B cell (primary cell): ENCODE data around the gene NR5A2. TPM values are rescaled to one million over a fixed set of nuclear protein-coding genes. Genes with fewer than 3 reads are reported as not detected.
"Not testable (repeated sequence)": the region's sequence is repeated elsewhere in the genome, so short reads cannot be mapped to it uniquely, and the experiment has no call there.

Experiments
- ATAC-seq: fragments of 200-7000 bp; cut with Tn5 transposase; one replicate; pipeline ENCODE4 v1.10.0; 2021; ENCODE audit warnings: low read depth, mild to moderate bottlenecking, moderate number of reproducible peaks, moderate library complexity
- CTCF ChIA-PET: fragments of 350-600 bp; sonication (Branson Sonifier 250); formaldehyde crosslinking; loops from one replicate; lab custom pipeline; 2021; ENCODE audit warnings: antibody characterized with exemption, inconsistent platforms; lab: Charles Lee
- POLR2A ChIA-PET: fragments of 350-600 bp; sonication (Branson Sonifier 250); formaldehyde crosslinking; loops from one replicate; lab custom pipeline; 2021; ENCODE audit warnings: antibody characterized with exemption; lab: Charles Lee
- DNase-seq: peaks from one replicate; pipeline ENCODE4 v3.0.0; 2013
- H2AFZ ChIP-seq: 2 replicates; pipeline ENCODE4 v1.6.1; 2012; ENCODE audit warnings: mild to moderate bottlenecking, low read depth, low read length; ENCODE audit not compliant: insufficient read depth, poor library complexity, severe bottlenecking
- H3K27ac ChIP-seq, 2 donors: 1 replicate in 1 of 2; 2 replicates in 1 of 2; pipeline ENCODE4 v1.5.1; 2012 to 2013; ENCODE audit warnings: low read length in 2 of 2, mild to moderate bottlenecking in 2 of 2, moderate library complexity in 1 of 2
- H3K27me3 ChIP-seq, 4 experiments: fragments of 200-600 bp in 1 of 4; sonication (generic) in 1 of 4; replicated peaks in 1 of 4; 1 replicate in 2 of 4; 2 replicates in 2 of 4; pipeline versions ENCODE4 v1.6.1 to v1.7.0; 2013 to 2016; ENCODE audit warnings: low read length in 3 of 4, mild to moderate bottlenecking in 2 of 4, mixed read lengths in 1 of 4, moderate library complexity in 1 of 4; ENCODE audit not compliant: insufficient read depth in 4 of 4, control insufficient read depth in 3 of 4; ENCODE audit errors: control extremely low read depth in 1 of 4
- H3K36me3 ChIP-seq, 2 experiments: replicated peaks in 1 of 2; 1 replicate in 1 of 2; 2 replicates in 1 of 2; pipeline versions ENCODE4 v1.6.1 to v1.7.1; 2013; ENCODE audit warnings: low read length in 1 of 2; ENCODE audit not compliant: insufficient read depth in 2 of 2, control insufficient read depth in 1 of 2; ENCODE audit errors: control extremely low read depth in 1 of 2, extremely low read depth in 1 of 2
- H3K4me1 ChIP-seq, 2 donors: fragments of 200-600 bp in 1 of 2; sonication (generic) in 1 of 2; 1 replicate in 1 of 2; 2 replicates in 1 of 2; pipeline versions ENCODE4 v1.5.1 to v1.6.1; 2013 to 2017; ENCODE audit warnings: low read length in 2 of 2; ENCODE audit not compliant: control insufficient read depth in 2 of 2, insufficient read depth in 2 of 2
- H3K4me2 ChIP-seq: replicated peaks from 2 replicates; pipeline ENCODE3; 2012; ENCODE audit warnings: mild to moderate bottlenecking, low read depth, low read length; ENCODE audit not compliant: poor library complexity, severe bottlenecking
- H3K4me3 ChIP-seq, 5 experiments: fragments of 200-600 bp in 1 of 5; sonication (generic) in 1 of 5; 1 replicate in 3 of 5; 2 replicates in 2 of 5; pipeline versions ENCODE4 v1.5.1 to v1.7.0; 2011 to 2016; ENCODE audit warnings: low read length in 4 of 5, mild to moderate bottlenecking in 4 of 5, low read depth in 2 of 5, control low read depth in 1 of 5, moderate library complexity in 1 of 5; ENCODE audit not compliant: insufficient read depth in 1 of 5; ENCODE audit errors: control extremely low read depth in 1 of 5, extremely low read depth in 1 of 5
- H3K79me2 ChIP-seq: fragments of 200-600 bp; sonication (generic); one replicate; pipeline ENCODE4 v1.6.0; 2016; ENCODE audit warnings: low read length; ENCODE audit not compliant: control insufficient read depth, insufficient read depth
- H3K9ac ChIP-seq: fragments of 200-600 bp; sonication (generic); 2 replicates; pipeline ENCODE4 v1.6.1; 2017; ENCODE audit warnings: mild to moderate bottlenecking, low read length, moderate library complexity
- H3K9me3 ChIP-seq, 3 donors: one replicate each; pipeline versions ENCODE4 v1.6.1 to v1.7.1; 2013; ENCODE audit warnings: low read length in 2 of 3; ENCODE audit not compliant: control insufficient read depth in 2 of 3, insufficient read depth in 1 of 3; ENCODE audit errors: control extremely low read depth in 1 of 3
- H4K20me1 ChIP-seq: 2 replicates; pipeline ENCODE4 v1.6.0; 2012; ENCODE audit warnings: mild to moderate bottlenecking, low read length; ENCODE audit not compliant: insufficient read depth, control insufficient read depth, poor library complexity, severe bottlenecking
- H3K27ac Mint-ChIP-seq: one replicate; pipeline ENCODE4 v1.8.0; 2021; ENCODE audit warnings: mixed read lengths
- H3K27me3 Mint-ChIP-seq: one replicate; pipeline ENCODE4 v1.8.0; 2021; ENCODE audit warnings: mixed read lengths
- H3K4me1 Mint-ChIP-seq: one replicate; pipeline ENCODE4 v1.8.0; 2021; ENCODE audit warnings: mixed read lengths
- H3K4me3 Mint-ChIP-seq: one replicate; pipeline ENCODE4 v1.8.0; 2021; ENCODE audit warnings: mixed read lengths
- H3K9me3 Mint-ChIP-seq: one replicate; pipeline ENCODE4 v1.8.0; 2022; ENCODE audit warnings: mixed read lengths; ENCODE audit not compliant: insufficient read depth
- CTCF ChIP-seq: fragments of 200-600 bp; IDR thresholded peaks from one replicate; pipeline ENCODE4 v1.8.0; 2022; ENCODE audit warnings: antibody characterized with exemption, mild to moderate bottlenecking
- EZH2 ChIP-seq: IDR thresholded peaks from 2 replicates; pipeline ENCODE4 v1.6.1; 2012; ENCODE audit warnings: borderline replicate concordance, low read depth, mild to moderate bottlenecking, moderate library complexity, low read length; ENCODE audit not compliant: insufficient read depth, poor library complexity, severe bottlenecking
- WGBS: methylation state at CpG from one replicate; pipeline ENCODE4 v1.1.5; 2013; ENCODE audit warnings: missing lambda C conversion rate; ENCODE audit not compliant: insufficient coverage; 5-methylcytosine and 5-hydroxymethylcytosine counted together
- intact Hi-C: fragments of 100-400 bp; cut with micrococcal nuclease; formaldehyde crosslinking; loops from one replicate; pipeline ENCODE4 v1.10.0; 2022
- polyA plus RNA-seq: library from polyadenylated mRNA; depleted of rRNA; stranded (reverse); fragments of >200 nt; gene quantifications from 2 replicates; pipeline ENCODE4 v1.2.3, GENCODE V29; 2012
- total RNA-seq, 2 donors: library from RNA; stranded (reverse); fragments of 120-200 nt in 1 of 2; gene quantifications; 1 replicate in 1 of 2; 2 replicates in 1 of 2; pipeline versions ENCODE4 v1.2.3 to v1.2.4, GENCODE V29; 2013 to 2022

The NR5A2 gene
- total and polyA plus RNA-seq, 2 donors (not counting 1 experiment from before 2014, with no cell fraction given) = 0.07 TPM; not detected in 1

- no CpG with 5 or more reads among the region's 2 CpGs for WGBS
- H3K4me2 ChIP-seq, H3K9me3 Mint-ChIP-seq, H3K36me3 ChIP-seq, H3K27me3 ChIP-seq, H2AFZ ChIP-seq, H3K9ac ChIP-seq, DNase-seq, H3K27ac ChIP-seq, H3K4me1 ChIP-seq, intact Hi-C loops, H3K4me3 Mint-ChIP-seq, CTCF ChIA-PET, H3K27ac Mint-ChIP-seq, H3K27me3 Mint-ChIP-seq, H3K79me2 ChIP-seq, ATAC-seq, H4K20me1 ChIP-seq, H3K4me3 ChIP-seq, H3K9me3 ChIP-seq, POLR2A ChIA-PET: not testable (repeated sequence)
- peaks cover 16% of the 10 kb centered on the region for H3K4me1 Mint-ChIP-seq
Observed at GRCh38 chr1:200187332-200187731, 159.8 kb downstream of the NR5A2 start.

- Histone ChIP-seq H3K9ac (no peak overlapping the region), H3K4me1 (no peaks in the 10 kb centered on the region), H4K20me1 (no peaks in the 10 kb centered on the region), H3K79me2 (no peaks in the 10 kb centered on the region), H3K27ac (no peak overlapping the region), H2AFZ (no peak overlapping the region), H3K27me3 (no peaks in the 10 kb centered on the region), H3K4me3 (no peak overlapping the region), H3K4me2 (no peak overlapping the region), H3K9me3 (no peaks in the 10 kb centered on the region), H3K36me3 (no peaks in the 10 kb centered on the region)
- no peak overlapping the region for H3K27ac Mint-ChIP-seq
- DNase-seq (no peak), ATAC-seq (no peak)
- 67% methylated on average over 1 of the region's 3 CpGs for WGBS
- intact Hi-C loops = no loop called here
- ChIA-PET CTCF (interaction anchor here (1.3 kb wide), 1 partner anchor 53 kb away, joined by 4 read pairs; no protein-coding TSS in a partner anchor), POLR2A (no interaction called here)
- H3K27me3 Mint-ChIP-seq = no peaks in the 10 kb centered on the region
- H3K4me1 Mint-ChIP-seq = no peaks in the 10 kb centered on the region
- H3K9me3 Mint-ChIP-seq = peaks cover 3% of the 10 kb centered on the region
- no peak for TF ChIP-seq EZH2
- no peak for TF ChIP-seq CTCF
- H3K4me3 Mint-ChIP-seq = no peak overlapping the region
Observed at GRCh38 chr1:200191993-200192392, 164.5 kb downstream of the NR5A2 start.
